Endothelial cell of umbilical vein (primary cell): ENCODE measurements around the gene KCNG2. TPM values are rescaled to one million over a fixed set of nuclear protein-coding genes. Genes with fewer than 3 reads are reported as not detected.

Experiments used
- BruUV-seq: library from RNA; stranded (reverse); fragments of 400-500 nt; replicated peaks from 2 replicates; lab custom pipeline; 2021; lab: Mats Ljungman, UMichigan
- CTCF ChIA-PET: fragments of 300-600, 350-600 bp; sonication (Branson Sonifier 250); formaldehyde crosslinking; loops from one replicate; lab custom pipeline; 2021; ENCODE audit warnings: antibody characterized with exemption, inconsistent platforms; lab: Charles Lee
- POLR2A ChIA-PET: fragments of 300-600, 350-600 bp; sonication (Branson Sonifier 250); formaldehyde crosslinking; loops from one replicate; lab custom pipeline; 2021; ENCODE audit warnings: antibody characterized with exemption, inconsistent platforms; lab: Charles Lee
- DNase-seq: peaks from one replicate; pipeline ENCODE4 v3.0.0-alpha.2; 2011; ENCODE audit warnings: low read depth, low spot score
- FAIRE-seq: peaks from 2 replicates; lab custom pipeline; 2011; peaks lifted over from hg19 to GRCh38; lab: Jason Lieb, UNC
- H2AFZ ChIP-seq: 2 replicates; pipeline ENCODE4 v1.6.0; 2012; ENCODE audit warnings: low read depth, low read length, control low read depth, inconsistent platforms
- H3K27ac ChIP-seq: 2 replicates; pipeline ENCODE4 v1.5.1; 2011; ENCODE audit warnings: low read depth, mild to moderate bottlenecking, control low read depth, low read length, moderate library complexity; ENCODE audit not compliant: insufficient read depth
- H3K27me3 ChIP-seq, 2 experiments: 2 replicates each; pipeline versions ENCODE4 v1.6.0 to v1.6.1; 2011; ENCODE audit warnings: low read length in 2 of 2, mixed read lengths in 1 of 2; ENCODE audit not compliant: control insufficient read depth in 2 of 2, insufficient read depth in 2 of 2
- H3K36me3 ChIP-seq, 2 experiments: 2 replicates in 1 of 2; 3 replicates in 1 of 2; pipeline ENCODE4 v1.5.1; 2011; ENCODE audit warnings: low read length in 2 of 2, mild to moderate bottlenecking in 1 of 2, moderate library complexity in 1 of 2; ENCODE audit not compliant: control insufficient read depth in 2 of 2, insufficient read depth in 2 of 2; ENCODE audit errors: extremely low read depth in 1 of 2
- H3K4me1 ChIP-seq: 3 replicates; pipeline ENCODE4 v1.5.1; 2011; ENCODE audit warnings: mild to moderate bottlenecking, low read length; ENCODE audit not compliant: control insufficient read depth, insufficient read depth; ENCODE audit errors: extremely low read depth
- H3K4me2 ChIP-seq: 2 replicates; pipeline ENCODE4 v1.6.1; 2011; ENCODE audit warnings: low read length, control low read depth, mixed read lengths; ENCODE audit not compliant: insufficient read depth
- H3K4me3 ChIP-seq, 3 experiments: fragments of 200-600 bp in 1 of 3; sonication (generic), shearing (Covaris generic) in 1 of 3; replicated peaks in 1 of 3; 2 replicates each; pipeline ENCODE4 v1.5.1; 2011 to 2016; ENCODE audit warnings: control low read depth in 3 of 3, low read length in 3 of 3, mild to moderate bottlenecking in 2 of 3, inconsistent platforms in 1 of 3, low read depth in 1 of 3, moderate library complexity in 1 of 3; ENCODE audit not compliant: insufficient read depth in 1 of 3
- H3K79me2 ChIP-seq: 2 replicates; pipeline ENCODE4 v1.6.0; 2012; ENCODE audit warnings: low read length, inconsistent platforms; ENCODE audit not compliant: control insufficient read depth, insufficient read depth
- H3K9ac ChIP-seq: replicated peaks from 2 replicates; pipeline ENCODE3; 2011; ENCODE audit warnings: low read length, control low read depth; ENCODE audit not compliant: insufficient read depth; ENCODE audit errors: extremely low read depth
- H3K9me1 ChIP-seq: replicated peaks from 3 replicates; pipeline ENCODE4 v1.6.0; 2011; ENCODE audit warnings: mild to moderate bottlenecking, low read length; ENCODE audit not compliant: control insufficient read depth, insufficient read depth; ENCODE audit errors: extremely low read depth
- H3K9me3 ChIP-seq: replicated peaks from 2 replicates; pipeline ENCODE4 v1.5.1; 2012; ENCODE audit warnings: low read length, inconsistent platforms; ENCODE audit not compliant: control insufficient read depth, insufficient read depth
- H4K20me1 ChIP-seq: replicated peaks from 2 replicates; pipeline ENCODE3; 2011; ENCODE audit warnings: mild to moderate bottlenecking, low read length; ENCODE audit not compliant: control insufficient read depth, insufficient read depth; ENCODE audit errors: extremely low read depth
- CTCF ChIP-seq, 2 donors: IDR thresholded peaks; 1 replicate in 1 of 2; 2 replicates in 1 of 2; pipeline ENCODE4 v1.5.1; 2011; ENCODE audit warnings: low read length in 2 of 2, mild to moderate bottlenecking in 2 of 2, moderate library complexity in 2 of 2, control low read depth in 1 of 2, inconsistent platforms in 1 of 2, low read depth in 1 of 2; ENCODE audit not compliant: insufficient read depth in 1 of 2; ENCODE audit errors: extremely low read depth in 1 of 2
- EZH2 ChIP-seq: IDR thresholded peaks from 2 replicates; pipeline ENCODE4 v1.6.1; 2012; ENCODE audit warnings: borderline replicate concordance, low read depth, mild to moderate bottlenecking, moderate library complexity, low read length, inconsistent platforms; ENCODE audit not compliant: severe bottlenecking
- FOS ChIP-seq: IDR thresholded peaks from 2 replicates; pipeline ENCODE4 v1.6.1; 2011; ENCODE audit warnings: mild to moderate bottlenecking, low read length, moderate library complexity, borderline replicate concordance; ENCODE audit not compliant: insufficient read depth
- GATA2 ChIP-seq: IDR thresholded peaks from 2 replicates; pipeline ENCODE4 v1.7.0; 2011; ENCODE audit warnings: low read depth, mild to moderate bottlenecking, moderate library complexity, mixed read lengths, low read length; ENCODE audit not compliant: insufficient read length, insufficient read depth
- JUN ChIP-seq: IDR thresholded peaks from 2 replicates; pipeline ENCODE4 v1.6.1; 2011; ENCODE audit warnings: borderline replicate concordance, low read depth; ENCODE audit not compliant: insufficient read length, insufficient read depth
- MAX ChIP-seq: IDR thresholded peaks from 2 replicates; pipeline ENCODE4 v1.6.1; 2011; ENCODE audit not compliant: insufficient read depth, insufficient read length
- MYC ChIP-seq: IDR thresholded peaks from one replicate; pipeline ENCODE4 v1.6.1; 2011; ENCODE audit warnings: mild to moderate bottlenecking, low read depth, low read length
- POLR2A ChIP-seq: IDR thresholded peaks from 2 replicates; pipeline ENCODE4 v1.6.1; 2012; ENCODE audit warnings: low read depth, mild to moderate bottlenecking, control low read depth, low read length
- POLR2AphosphoS5 ChIP-seq: IDR thresholded peaks from 2 replicates; pipeline ENCODE4 v1.6.1; 2012; ENCODE audit warnings: low read depth, mild to moderate bottlenecking, control low read depth, low read length, moderate library complexity; ENCODE audit not compliant: insufficient read depth
- dilution Hi-C: fragments of 300-500 bp; cut with MboI; formaldehyde crosslinking; loops from one replicate; pipeline ENCODE4 v1.15.0; 2019; ENCODE audit warnings: low sequenced_read_pairs; ENCODE audit not compliant: extremely low pct_ligation_motif_present
- intact Hi-C: fragments of 100-400 bp; cut with micrococcal nuclease; formaldehyde crosslinking; loops from one replicate; pipeline ENCODE4 v1.10.0; 2022
- polyA plus RNA-seq, 4 experiments: library from polyadenylated mRNA; depleted of rRNA in 3 of 4; stranded (reverse) in 3 of 4; unstranded in 1 of 4; fragments of >200 nt; gene quantifications; 2 replicates each; pipeline versions ENCODE4 v1.2.1 to v1.2.3, GENCODE V29; 2011 to 2012; ENCODE audit warnings: missing spikeins in 1 of 4
- total RNA-seq: library from RNA; stranded (reverse); gene quantifications from 2 replicates; pipeline ENCODE4 v1.2.3, GENCODE V29; 2021

KCNG2 gene
- total and polyA plus RNA-seq, 2 donors (not counting 3 experiments of a cell fraction or from before 2014, with no cell fraction given), result not detected

- dilution Hi-C loops (no loop called here), intact Hi-C loops (no loop called here)
- H3K4me3 ChIP-seq, result no peak overlapping the region
- H3K9ac ChIP-seq, result no peak overlapping the region
- H3K4me2 ChIP-seq, result no peak overlapping the region
- H3K36me3 ChIP-seq, result no peaks in the 10 kb centered on the region
- no peaks in the 10 kb centered on the region for H3K9me1 ChIP-seq
- no peak for DNase-seq
- peaks cover 0 to 2% of the 10 kb centered on the region in 2 experiments for H3K27me3 ChIP-seq
- H3K79me2 ChIP-seq, result no peaks in the 10 kb centered on the region
- no peaks in the 10 kb centered on the region for H4K20me1 ChIP-seq
- no peak overlapping the region for H3K27ac ChIP-seq
- POLR2A ChIA-PET, result no interaction called here
- no peaks in the 10 kb centered on the region for H3K9me3 ChIP-seq
- no peak overlapping the region for H2AFZ ChIP-seq
- H3K4me1 ChIP-seq, result no peaks in the 10 kb centered on the region
- BruUV-seq, result no TSS peak
- FAIRE-seq, result no peak
- TF ChIP-seq FOS (no peak), GATA2 (no peak), CTCF (IDR thresholded peaks at IDR 0.05; ENCODE audit: extremely low read depth in 1 of 2, insufficient read depth in 1 of 2, low read depth in 1 of 2, low read length in 2 of 2) (no peak), MYC (no peak), MAX (no peak), POLR2AphosphoS5 (no peak), POLR2A (no peak), JUN (no peak), EZH2 (no peak)
- CTCF ChIA-PET, result no interaction called here
Measured at GRCh38 chr18:79809482-79810192, 11.9 kb downstream of the KCNG2 start.
